ENCODE data around the gene KCTD7.
"Not testable (repeated sequence)": the region's sequence is repeated elsewhere in the genome, so short reads cannot be mapped to it uniquely, and the experiment has no call there.

DNA sequence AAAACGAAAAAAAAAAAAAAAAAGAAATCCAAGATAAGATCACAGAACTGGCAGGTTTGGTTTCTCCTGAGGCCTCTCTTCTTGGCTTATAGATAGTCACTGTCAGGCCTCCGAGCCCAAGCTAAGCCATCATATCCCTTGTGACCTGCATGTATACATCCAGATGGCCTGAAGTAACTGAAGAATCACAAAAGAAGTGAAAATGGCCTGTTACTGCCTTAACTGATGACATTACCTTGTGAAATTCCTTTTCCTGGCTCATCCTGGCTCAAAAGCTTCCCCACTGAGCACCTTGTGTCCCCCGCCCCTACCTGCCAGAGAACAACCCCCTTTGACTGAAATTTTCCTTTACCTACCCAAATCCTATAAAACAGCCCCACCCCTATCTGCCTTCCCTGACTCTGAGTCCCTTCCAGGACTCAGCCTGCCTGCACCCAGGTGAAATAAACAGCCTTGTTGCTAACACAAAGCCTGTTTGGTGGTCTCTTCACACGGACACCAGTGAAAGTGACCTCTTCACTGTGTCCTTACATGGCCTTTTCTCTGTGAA lies 36.0 kb upstream of the KCTD7 start:
- not testable (repeated sequence) for TF ChIP-seq ASH2L (IDR thresholded peaks at IDR 0.05; ENCODE audit: borderline replicate concordance, low read depth); POLR2AphosphoS5 (IDR thresholded peaks at IDR 0.05; ENCODE audit: low read length); MYC (IDR thresholded peaks at IDR 0.05; ENCODE audit: insufficient read depth, insufficient read length, insufficient replicate concordance, low read length, severe bottlenecking); NFYB (IDR thresholded peaks at IDR 0.05; ENCODE audit: insufficient read depth, low read depth, low read length); ZNF274 (IDR thresholded peaks at IDR 0.05; ENCODE audit: insufficient read depth, insufficient read length); HDAC6 (IDR thresholded peaks at IDR 0.05; ENCODE audit: unreplicated experiment); HCFC1 (IDR thresholded peaks at IDR 0.05; ENCODE audit: low read length); POLR2A (IDR thresholded peaks at IDR 0.05; ENCODE audit: low read depth, low read length)
- TF ChIP-seq, protein P1, sequence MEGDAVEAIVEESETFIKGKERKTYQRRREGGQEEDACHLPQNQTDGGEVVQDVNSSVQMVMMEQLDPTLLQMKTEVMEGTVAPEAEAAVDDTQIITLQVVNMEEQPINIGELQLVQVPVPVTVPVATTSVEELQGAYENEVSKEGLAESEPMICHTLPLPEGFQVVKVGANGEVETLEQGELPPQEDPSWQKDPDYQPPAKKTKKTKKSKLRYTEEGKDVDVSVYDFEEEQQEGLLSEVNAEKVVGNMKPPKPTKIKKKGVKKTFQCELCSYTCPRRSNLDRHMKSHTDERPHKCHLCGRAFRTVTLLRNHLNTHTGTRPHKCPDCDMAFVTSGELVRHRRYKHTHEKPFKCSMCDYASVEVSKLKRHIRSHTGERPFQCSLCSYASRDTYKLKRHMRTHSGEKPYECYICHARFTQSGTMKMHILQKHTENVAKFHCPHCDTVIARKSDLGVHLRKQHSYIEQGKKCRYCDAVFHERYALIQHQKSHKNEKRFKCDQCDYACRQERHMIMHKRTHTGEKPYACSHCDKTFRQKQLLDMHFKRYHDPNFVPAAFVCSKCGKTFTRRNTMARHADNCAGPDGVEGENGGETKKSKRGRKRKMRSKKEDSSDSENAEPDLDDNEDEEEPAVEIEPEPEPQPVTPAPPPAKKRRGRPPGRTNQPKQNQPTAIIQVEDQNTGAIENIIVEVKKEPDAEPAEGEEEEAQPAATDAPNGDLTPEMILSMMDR (IDR thresholded peaks at IDR 0.05 in 2 of 3, conservative IDR thresholded peaks at IDR 0.05 in 1 of 3; ENCODE audit: control insufficient read depth in 2 of 3, extremely low read depth in 1 of 3, insufficient read depth in 1 of 3, low read depth in 3 of 3, low read length in 3 of 3), result not testable (repeated sequence)
- TF ChIP-seq, protein P2, sequence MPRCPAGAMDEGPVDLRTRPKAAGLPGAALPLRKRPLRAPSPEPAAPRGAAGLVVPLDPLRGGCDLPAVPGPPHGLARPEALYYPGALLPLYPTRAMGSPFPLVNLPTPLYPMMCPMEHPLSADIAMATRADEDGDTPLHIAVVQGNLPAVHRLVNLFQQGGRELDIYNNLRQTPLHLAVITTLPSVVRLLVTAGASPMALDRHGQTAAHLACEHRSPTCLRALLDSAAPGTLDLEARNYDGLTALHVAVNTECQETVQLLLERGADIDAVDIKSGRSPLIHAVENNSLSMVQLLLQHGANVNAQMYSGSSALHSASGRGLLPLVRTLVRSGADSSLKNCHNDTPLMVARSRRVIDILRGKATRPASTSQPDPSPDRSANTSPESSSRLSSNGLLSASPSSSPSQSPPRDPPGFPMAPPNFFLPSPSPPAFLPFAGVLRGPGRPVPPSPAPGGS (IDR thresholded peaks at IDR 0.05; ENCODE audit: borderline replicate concordance, insufficient read depth, low read depth, low read length, poor library complexity, severe bottlenecking), result not testable (repeated sequence)
- TF ChIP-seq, protein P3, sequence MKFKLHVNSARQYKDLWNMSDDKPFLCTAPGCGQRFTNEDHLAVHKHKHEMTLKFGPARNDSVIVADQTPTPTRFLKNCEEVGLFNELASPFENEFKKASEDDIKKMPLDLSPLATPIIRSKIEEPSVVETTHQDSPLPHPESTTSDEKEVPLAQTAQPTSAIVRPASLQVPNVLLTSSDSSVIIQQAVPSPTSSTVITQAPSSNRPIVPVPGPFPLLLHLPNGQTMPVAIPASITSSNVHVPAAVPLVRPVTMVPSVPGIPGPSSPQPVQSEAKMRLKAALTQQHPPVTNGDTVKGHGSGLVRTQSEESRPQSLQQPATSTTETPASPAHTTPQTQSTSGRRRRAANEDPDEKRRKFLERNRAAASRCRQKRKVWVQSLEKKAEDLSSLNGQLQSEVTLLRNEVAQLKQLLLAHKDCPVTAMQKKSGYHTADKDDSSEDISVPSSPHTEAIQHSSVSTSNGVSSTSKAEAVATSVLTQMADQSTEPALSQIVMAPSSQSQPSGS (IDR thresholded peaks at IDR 0.05; ENCODE audit: low read length), result not testable (repeated sequence)
- TF ChIP-seq, protein P4, sequence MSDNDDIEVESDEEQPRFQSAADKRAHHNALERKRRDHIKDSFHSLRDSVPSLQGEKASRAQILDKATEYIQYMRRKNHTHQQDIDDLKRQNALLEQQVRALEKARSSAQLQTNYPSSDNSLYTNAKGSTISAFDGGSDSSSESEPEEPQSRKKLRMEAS (IDR thresholded peaks at IDR 0.05; ENCODE audit: low read depth, low read length), result not testable (repeated sequence)
